ENCODE measurements around the gene PKD1. TPM values are rescaled to one million over a fixed set of nuclear protein-coding genes. Genes with fewer than 3 reads are reported as not detected.

PKD1 gene
- total RNA-seq, 1 donor from 2014 or later = 77.3 TPM

DNA sequence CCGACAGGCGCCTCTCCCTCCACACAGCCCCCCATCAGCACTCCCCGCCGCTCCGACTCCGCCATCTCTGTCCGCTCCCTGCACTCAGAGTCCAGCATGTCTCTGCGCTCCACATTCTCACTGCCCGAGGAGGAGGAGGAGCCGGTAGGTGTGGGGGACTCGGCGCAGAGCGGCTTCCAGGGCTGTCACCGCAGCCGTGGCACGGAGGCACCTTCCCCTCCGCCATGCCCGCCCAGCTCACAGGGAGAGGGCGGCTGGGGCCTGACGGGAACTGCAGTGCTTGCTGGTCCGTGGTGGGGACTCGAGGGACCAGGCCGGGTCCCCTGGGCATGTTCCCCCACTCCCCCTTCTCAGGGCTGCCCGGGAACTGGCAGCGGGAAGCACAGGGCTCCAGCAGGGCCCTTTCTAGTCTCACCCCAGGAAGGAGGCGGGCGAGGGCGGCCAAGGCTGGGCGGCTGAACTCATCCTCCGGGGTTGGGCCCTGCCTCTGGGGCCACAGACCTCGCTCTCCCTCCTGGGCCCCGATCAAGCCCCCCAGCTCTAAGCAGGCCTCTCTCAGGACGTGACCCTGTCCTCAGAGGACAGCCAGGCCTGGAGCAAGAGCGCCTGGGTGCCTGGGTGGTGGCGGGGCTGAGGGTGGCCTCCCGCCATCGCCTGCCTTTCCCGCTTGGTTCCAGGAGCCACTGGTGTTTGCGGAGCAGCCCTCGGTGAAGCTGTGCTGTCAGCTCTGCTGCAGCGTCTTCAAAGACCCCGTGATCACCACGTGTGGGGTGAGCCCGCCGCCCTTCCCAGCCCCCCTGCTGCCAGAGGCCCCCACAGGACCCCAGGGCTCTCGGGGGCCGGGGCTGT, 35.1 kb upstream of the PKD1 start:
- intact Hi-C loops (cut with micrococcal nuclease) = no loop called here

DNA sequence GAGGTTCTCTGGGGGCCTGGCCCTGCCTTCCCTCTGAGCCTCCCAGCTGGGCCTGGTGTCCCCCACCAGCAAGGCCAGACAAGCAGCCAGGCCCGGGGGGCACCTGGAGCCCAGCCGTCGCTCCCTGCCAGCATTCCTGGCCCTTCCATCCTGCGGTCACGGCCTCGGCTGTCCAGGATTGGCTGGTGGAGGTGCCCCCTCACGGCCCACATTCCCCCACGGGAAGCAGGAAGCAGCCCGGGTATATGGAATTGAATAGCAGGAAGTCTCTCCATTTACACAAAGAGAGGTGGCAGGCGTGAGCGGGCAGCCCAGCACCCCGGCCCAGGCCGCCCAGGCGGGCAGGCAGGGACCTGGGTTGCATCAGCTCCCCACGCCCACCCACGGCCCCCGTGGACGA, 34.4 kb upstream of the PKD1 start:
- intact Hi-C loops (cut with micrococcal nuclease) = no loop called here

DNA sequence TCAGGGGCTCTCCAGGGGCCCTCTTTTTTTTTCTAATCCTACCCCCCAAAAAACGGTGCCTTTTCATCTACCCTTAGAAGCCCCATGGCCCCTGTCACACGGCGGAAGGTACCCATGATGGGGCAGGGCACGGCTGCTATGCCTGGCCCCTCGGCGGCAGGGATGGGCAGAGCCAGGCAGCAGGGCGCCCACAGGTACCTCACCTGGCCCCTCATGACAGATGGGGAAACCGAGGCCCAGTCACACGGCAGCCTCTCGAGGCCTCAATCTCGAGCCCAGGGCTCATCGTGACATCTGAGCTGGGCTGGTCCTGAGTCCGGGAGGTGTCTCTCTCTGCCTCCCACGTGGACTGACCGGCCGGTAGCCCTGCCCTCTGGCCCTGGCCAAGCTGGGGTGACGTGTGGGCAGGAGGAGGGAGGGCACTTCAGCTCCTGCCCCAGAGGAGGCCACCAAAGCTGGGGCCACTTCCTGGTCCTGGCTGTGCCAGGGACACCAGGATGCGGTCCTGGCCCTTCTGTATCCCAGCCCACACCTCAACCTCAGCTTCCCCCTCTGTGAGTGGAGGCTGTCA, 31.5 kb upstream of the PKD1 start:
- intact Hi-C loops (cut with micrococcal nuclease) = no loop called here

DNA sequence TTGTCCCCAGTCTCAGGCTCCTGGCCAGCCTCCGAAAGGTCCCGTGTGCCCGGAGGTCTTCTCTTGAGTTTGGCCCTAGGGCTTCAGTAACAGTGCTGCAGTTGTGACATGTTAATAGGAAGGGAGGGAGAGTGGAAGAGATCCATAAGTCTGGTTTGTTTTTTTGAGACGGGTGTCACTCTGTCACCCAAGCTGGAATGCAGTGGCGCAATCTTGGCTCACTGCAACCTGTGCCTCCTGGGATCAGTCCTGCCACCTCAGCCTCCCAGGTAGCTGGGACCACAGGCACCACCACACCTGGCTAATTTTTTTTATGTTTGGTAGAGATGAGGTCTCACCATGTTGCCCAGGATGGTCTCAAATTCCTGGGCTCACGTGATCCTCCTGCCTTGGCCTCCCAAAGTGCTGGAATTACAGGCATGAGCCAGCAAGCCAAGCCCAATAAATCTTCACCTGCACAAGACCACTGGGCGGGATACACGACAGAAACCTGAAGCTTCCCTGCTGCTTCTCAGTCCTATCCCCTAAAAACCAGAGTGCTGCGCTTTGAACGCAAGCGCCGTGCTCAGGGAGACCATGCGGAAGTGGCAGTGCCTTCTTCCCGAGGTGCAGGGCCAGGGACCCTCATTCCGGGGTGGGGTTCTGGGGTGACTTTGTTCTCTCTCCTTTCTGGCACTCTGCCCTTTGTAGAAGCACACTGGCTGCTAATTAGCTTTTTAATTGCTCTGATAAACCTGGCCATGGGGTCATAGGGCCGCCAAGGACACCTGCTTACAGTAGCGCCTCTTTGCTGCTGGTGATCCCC, 30.8 kb upstream of the PKD1 start:
- intact Hi-C loops (cut with micrococcal nuclease) = no loop called here

DNA sequence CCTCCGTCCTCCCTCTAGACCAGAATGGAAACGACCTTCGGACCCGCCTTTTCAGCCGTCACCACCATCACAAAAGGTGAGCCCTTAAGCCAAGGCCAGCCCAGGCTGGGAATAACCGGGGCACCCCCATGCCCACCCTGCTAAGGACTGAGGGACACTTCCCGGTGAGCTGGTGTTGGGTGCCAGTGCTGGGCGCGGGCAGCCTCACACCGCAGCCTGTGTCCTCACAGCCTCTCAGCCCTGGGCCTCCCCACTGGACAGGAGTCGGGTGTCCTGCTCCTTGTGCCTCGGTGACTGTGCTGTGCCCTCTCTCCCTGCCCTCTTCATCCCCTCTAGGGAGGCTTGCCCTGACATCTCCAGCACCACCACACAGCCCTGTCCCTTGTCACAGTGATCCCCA, 30.2 kb upstream of the PKD1 start:
- intact Hi-C loops (cut with micrococcal nuclease) = no loop called here

DNA sequence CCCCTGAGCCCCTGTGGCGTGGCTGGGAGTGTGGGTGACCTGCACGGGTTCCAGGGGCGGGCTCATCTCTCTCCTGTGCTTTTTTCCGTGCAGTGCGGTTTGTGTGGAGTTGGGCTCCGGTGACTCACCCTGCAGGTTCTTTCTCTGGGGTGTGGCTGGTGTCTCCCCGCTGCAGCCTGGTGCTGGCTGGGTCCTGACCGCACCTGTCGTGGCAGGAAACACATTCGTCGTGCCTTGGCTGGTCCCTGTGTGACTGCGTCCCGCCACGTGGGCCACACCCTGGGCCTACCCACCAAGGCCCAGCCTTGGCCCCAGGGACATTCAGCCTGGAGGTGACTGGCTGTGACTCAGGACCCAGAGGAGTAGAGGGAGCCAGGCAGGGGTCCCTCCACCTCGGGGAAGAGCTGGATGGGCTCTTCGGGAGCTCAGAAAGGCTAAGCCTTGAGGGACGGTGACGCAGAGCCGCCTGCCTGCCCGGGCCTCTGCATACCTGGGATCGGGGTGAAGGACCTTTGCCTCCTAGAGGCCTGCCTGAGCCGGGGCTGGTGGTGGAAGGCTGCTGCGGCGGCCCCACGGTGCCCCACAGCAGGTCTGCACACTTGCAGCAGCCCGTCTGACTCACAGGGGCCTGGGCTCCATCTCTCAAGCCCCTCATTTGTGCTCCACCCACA, 27.6 kb upstream of the PKD1 start:
- intact Hi-C loops (cut with micrococcal nuclease) = no loop called here

DNA sequence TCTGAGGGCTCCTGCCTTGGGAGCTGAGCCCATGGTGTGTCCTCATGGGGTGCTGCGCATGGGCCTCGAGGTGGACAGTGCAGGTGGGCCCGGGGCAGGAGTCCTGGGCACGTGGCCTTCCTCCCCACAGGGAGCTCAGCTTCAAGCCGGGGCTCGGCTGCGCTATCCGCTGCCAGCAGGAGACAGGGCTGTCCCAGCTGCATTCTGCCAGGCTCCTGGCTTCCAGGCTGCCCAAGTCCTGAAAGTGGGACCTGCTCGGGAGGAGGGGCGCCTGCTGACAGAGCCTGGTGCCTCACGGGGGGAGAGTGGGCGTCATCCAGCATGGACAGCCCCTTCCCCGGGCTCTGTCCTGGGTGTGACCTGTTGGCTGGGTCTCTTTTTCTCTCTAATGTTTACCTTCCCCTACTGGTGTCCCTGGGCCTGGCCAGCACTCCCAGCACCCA, 27.0 kb upstream of the PKD1 start:
- intact Hi-C loops (cut with micrococcal nuclease) = no loop called here

DNA sequence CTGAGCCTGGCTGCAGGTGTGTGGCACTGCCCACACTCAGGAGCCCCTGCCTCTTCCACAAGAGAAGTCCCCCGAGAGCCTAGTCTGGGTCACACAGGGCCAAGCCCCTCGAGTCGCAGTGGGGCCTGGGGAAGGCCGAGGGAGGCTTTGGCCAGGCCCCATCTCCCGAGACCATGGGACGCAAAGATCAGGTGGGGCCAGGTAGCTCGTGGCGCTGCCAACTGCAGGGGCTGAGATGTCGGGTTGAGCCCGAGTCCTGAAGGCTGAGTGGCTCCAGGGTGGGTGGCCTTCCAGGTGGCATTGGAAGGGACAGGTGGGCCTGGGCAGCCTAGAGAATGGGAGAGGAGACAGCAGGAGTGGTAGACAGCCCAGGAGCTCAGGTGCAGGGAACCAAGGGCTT, 26.2 kb upstream of the PKD1 start:
- intact Hi-C loops (cut with micrococcal nuclease) = no loop called here

DNA sequence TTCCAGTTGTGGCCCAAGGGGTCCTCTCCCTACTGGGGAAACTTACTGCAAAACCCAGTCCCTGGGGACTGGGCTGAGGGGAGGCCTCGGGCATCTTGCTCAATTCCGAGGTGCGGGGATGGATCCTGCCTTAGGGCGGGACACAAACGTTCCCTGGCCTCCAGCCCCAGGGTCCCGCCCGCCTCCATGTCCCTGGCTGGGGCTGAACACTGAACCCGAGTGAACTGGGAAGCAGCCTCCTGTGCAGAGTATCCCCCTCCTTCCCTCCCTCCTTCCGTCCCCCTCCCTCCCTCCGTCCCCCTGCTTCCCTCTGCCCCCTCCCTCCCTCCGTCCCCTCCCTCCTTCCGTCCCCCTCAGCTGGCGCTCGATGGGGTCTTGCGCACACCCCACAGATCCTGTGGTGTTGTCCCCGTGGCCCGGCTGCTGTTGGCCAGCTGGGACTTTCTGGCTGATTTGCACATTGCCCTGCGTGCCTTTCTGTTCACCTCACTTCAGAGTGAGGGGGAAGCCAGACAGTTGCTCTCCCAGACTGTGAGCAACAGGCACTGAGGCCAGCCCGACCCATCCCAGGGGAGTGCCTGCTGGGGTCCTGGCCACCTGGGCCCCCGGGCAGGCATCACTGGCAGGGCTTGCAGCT, 25.3 kb upstream of the PKD1 start:
- intact Hi-C loops (cut with micrococcal nuclease) = no loop called here

DNA sequence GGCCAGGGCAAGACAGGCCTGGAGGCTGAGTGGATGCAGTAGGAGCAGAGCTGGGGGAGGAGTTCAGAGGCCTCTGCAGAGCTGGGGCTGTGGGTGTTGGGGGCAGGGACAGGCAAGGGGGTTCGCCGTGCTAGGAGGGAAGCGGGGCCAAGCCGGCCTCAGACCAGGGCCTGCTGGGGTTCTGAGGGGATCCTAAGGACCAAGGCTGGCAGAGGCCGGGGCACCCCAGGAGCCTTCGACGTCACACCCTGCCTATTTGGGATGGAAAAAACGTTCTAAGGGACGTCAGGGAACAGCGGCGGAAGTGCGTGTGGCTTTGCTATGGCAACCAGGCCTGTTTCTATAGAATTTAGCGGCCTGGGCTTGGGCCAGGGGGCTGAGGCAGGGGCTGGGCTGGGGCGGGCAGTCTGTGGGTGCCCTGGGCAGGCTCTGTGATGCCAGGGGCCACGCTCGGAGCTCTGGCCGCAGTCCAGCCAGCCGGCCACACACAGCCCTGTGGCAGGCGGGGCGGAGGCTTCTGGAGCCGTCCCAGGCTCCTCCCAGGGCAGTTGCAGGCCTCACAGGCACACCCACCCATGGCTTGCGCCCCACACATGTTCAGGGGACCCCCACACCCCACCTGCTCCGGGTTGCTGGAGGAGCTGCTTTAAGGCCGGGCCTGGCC, 23.6 kb upstream of the PKD1 start:
- intact Hi-C loops (cut with micrococcal nuclease) = loop anchor here (5.0 kb wide), 1 partner anchor 48 kb away; the partner anchor contains the start of gene MLST8

DNA sequence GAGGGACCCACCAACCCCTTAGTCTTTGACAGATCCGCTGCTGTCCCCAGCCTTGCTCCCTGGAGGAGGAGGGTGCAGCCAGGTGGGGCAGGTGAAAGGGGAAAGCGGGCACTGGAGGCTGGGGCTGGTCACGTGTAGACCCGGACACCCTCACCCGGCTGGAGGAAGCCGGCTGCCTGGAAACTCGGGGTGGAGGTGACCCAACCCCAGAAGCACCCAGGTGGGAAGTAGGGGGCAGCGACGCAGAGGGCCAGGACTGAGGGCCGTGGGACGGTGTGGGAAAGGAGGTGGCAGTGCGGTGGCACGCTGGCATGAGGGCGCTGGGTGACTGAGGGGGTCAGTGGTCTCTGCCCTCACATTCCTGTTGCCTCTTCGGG, 22.6 kb upstream of the PKD1 start:
- intact Hi-C loops (cut with micrococcal nuclease) = loop anchor here (5.0 kb wide), 1 partner anchor 49 kb away; the partner anchor contains the start of gene MLST8

DNA sequence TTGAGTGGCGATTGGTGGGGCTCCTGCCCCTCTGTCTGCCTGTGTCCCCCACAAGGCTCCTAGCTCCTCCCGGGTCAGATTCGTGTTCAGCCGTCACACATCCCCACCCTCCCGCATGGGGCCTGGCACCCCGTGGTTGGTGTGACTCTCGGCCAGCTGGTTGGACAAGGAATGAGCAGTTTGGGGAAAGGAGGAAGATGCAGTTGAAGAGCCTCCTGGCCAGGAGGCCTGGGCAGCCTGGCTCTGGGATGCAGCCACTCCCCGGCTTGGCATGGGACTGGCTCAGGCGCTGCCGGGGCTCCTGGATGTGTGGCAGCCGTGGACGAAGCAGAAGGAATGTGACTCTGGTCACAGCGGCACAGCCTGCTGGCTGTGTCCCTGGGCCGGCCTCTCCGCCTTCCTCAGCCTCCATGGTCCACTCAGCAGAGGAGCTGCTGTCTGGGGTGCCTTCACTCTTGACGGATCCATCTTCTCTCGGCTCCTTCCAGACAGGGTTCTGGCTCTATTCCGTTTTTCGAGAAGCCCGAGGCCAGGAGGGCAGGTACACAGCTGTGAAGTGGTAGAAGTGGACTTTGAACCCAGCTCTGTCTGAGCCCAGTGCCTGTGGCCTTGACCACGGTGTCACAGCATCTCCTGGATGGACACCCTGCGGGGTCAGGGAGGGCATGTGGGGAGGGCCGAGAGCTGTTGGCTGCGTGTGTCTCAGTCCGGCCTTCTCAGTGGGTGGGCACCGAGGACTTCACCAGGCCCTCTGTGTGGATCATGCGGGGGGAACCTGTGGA, 22.0 kb upstream of the PKD1 start:
- intact Hi-C loops (cut with micrococcal nuclease) = loop anchor here (5.0 kb wide), 1 partner anchor 50 kb away; the partner anchor contains the start of gene MLST8

DNA sequence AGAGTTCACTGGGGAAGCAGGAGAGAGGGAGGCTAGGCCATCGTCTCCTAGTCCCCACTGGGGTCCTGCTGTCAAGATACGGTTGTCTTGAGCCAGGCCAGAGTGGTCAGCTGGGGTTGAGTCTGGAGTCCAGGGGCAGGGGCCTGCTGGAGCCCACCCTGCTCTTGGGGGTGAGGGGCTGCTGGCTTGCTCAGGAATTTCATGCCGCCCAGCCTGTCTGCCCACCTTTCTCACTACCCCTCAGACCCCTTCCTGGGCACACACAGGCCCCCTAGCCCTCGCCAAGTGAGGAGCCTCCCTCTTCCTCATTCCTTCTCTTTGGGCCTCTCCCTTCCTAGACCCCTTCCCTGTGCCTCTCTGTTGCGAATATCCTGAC, 21.1 kb upstream of the PKD1 start:
- intact Hi-C loops (cut with micrococcal nuclease) = loop anchor here (5.0 kb wide), 1 partner anchor 50 kb away; the partner anchor contains the start of gene MLST8

DNA sequence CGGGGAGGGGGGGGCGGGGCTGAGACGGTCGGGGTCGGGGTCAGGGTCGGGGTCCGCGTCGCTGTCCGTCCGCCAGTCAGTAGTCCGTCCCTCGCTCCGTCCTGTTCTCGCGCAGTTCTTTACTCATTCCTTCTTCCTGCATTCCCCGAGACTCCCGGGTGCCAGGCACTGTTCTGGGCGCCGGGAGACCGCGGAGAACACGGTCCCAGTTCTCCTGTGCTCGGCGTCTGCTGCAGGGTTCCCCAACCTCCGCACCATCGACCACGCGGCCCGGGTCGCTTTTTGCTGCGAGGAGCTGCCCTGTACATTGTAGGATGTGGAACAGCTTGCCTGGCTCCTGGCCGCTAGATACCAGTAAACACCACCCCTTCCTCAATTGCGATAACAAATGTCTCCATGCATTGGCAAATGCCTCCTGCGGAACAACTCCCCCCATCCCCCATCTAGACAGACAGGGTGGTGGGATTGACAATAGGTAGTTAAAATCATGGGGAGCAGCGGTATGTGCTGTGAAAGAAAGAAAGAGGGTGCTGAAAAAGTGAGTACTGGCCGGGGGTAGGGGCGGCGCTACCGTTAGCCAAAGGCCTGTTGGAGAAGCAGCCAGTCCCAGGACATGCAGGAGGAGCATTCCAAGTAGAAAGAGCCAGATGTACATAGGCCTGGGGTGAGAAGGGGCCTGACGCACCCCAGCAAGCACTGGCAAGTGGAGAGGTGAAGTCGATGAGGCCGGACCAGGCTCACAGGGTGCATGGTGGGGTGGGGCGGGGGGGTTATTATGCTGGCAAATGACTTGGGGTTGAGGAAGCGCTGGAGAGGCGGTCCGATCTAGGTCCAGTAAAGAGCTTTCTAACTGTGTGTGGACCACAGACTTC, 20.5 kb upstream of the PKD1 start:
- intact Hi-C loops (cut with micrococcal nuclease) = loop anchor here (1.0 to 5.0 kb wide), 4 partner anchors 20 to 146 kb away; partner anchors contain the start of genes MLST8, NTHL1 and TSC2

DNA sequence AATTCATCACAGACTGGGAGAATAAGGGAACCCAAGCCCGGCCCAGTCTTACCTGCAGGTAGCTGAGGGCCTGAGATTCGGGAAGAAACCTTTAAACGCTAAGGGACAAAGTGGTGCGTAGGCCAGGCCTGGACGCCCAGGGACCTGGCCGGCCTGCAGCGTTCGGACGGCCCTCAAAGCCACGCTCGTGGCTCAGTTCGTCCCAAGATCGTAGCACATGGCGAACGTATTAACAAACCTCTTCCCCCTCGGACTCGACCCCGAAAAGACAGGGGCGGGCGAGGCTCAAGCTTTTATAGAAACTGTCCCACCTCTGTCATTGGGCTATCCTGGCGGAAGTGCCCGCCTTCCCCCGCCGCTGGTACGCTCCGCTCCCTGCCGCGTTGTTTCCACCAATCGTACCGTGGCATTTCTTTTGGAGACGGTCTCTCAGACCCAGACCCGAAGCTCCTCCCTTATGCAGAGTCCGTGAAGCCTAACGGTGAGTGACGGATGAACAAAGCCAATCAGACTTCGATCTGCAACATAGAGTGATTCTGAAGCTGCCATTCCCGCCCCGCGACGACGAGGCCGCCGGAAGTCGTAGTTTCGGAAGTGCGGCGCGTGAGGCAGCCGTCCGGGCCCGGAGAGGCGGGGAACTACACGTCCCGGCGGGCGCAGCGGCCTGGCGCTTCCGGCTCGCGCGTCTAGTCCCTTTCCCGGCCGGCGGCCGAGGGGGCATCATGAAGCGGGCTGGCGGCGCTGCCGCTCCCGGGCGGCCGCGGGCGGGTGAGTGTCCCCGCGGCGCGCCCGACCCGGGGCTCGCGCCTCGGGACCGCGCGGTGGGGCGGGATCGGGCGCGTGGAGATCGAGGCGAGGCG, 19.6 kb upstream of the PKD1 start, which contains the start of gene TRAF7:
TRAF7 (plus strand) TSS at position 692 of the 860 bp plus-strand sequence. CDS start 8,139 bp downstream, outside the sequence.
- intact Hi-C loops (cut with micrococcal nuclease) = loop anchor here (1.0 to 5.0 kb wide), 4 partner anchors 19 to 145 kb away; partner anchors contain the start of genes MLST8, NTHL1 and TSC2

DNA sequence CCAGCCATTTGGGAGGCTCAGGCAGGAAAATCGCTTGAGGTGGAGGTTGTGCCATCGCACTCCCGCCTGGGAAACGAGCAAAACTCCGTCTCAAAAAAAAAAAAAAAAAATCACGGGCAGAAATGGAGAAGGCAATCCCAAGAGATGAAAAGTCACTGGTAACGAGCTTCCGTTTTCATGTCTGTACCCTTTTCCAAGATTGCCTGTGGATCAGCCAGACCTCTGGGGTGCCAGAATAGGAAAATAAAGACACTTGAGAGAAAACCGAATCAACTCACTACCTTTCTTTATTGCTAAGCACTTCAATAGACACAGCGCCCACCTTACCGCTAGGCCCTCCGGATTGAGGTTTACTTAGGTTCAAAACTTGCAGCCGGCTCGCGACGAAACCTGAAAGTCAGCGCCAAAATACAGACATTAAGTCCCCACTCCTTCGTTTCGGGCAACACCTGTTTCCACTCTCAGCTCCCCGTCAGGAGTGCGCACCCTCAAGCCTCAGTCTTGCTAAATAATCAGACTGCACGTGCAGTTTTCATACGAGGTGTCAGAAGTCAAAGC, 18.9 kb upstream of the PKD1 start:
- intact Hi-C loops (cut with micrococcal nuclease) = loop anchor here (1.0 to 5.0 kb wide), 4 partner anchors 18 to 144 kb away; partner anchors contain the start of genes MLST8, NTHL1 and TSC2

Measured in T-helper 2 cell treated with Interferon-gamma antibody and Interleukin-4, amounts not matched to agents 100 ng/mL and 5 ng/mL, for 36 hours (primary cell).